Measurements from ENCODE around the gene APCDD1L.

Gene APCDD1L

DNA sequence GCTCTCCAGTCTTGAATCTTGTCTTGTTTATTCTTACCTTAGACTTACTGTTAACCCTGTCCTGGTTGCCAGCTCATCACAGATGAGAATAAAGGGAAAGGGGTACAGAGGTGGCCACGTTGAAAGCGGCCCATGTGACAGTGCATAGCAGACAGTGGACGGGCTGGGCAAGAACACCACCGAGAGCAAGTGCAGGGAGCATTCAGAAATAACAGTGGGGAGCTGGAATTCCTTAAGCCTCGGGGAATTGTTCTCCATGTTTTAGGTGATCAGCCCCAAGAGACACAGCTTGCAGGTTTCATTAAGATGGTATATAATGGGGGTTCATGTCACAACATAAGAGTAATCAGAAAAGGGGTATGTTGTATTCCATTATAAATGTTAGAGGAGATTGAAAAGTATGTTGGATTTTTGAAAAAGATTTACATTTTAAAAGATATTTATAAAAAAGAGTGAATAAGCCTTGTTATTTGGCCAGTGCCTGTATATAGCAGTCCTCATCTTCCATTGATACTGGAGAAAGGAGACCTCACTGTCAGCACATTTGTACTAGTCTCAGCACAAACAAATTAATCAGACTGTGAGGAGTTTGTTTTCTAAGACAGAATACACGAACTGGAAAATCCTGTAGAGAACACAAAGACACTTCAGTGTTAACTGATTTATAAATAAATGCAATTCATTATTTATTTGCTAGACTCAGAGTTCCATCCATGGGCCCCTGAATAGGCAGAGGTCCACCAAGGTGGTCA is 90.8 kb downstream of the APCDD1L start:
- no peak overlapping the region for H3K27ac ChIP-seq
- no peak overlapping the region for H3K4me3 ChIP-seq (ENCODE audit: low read depth, low read length)
- no peak overlapping the region for H2AFZ ChIP-seq
- H3K4me1 ChIP-seq, result peaks cover 3% of the 10 kb centered on the region
- no peak overlapping the region for H3K4me2 ChIP-seq (ENCODE audit: low read length)
- no peak overlapping the region for H3K9ac ChIP-seq
- H3K79me2 ChIP-seq, result peaks cover 41% of the 10 kb centered on the region
- H3K36me3 ChIP-seq (ENCODE audit: control insufficient read depth, insufficient read depth, low read length), result no peaks in the 10 kb centered on the region
- TF ChIP-seq, protein P1, sequence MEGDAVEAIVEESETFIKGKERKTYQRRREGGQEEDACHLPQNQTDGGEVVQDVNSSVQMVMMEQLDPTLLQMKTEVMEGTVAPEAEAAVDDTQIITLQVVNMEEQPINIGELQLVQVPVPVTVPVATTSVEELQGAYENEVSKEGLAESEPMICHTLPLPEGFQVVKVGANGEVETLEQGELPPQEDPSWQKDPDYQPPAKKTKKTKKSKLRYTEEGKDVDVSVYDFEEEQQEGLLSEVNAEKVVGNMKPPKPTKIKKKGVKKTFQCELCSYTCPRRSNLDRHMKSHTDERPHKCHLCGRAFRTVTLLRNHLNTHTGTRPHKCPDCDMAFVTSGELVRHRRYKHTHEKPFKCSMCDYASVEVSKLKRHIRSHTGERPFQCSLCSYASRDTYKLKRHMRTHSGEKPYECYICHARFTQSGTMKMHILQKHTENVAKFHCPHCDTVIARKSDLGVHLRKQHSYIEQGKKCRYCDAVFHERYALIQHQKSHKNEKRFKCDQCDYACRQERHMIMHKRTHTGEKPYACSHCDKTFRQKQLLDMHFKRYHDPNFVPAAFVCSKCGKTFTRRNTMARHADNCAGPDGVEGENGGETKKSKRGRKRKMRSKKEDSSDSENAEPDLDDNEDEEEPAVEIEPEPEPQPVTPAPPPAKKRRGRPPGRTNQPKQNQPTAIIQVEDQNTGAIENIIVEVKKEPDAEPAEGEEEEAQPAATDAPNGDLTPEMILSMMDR (IDR thresholded peaks at IDR 0.05), result no peak
- no peaks in the 10 kb centered on the region for H3K9me3 ChIP-seq (ENCODE audit: control insufficient read depth, low read length)
- H3K27me3 ChIP-seq (ENCODE audit: control insufficient read depth, insufficient read depth, low read length), result no peaks in the 10 kb centered on the region

DNA sequence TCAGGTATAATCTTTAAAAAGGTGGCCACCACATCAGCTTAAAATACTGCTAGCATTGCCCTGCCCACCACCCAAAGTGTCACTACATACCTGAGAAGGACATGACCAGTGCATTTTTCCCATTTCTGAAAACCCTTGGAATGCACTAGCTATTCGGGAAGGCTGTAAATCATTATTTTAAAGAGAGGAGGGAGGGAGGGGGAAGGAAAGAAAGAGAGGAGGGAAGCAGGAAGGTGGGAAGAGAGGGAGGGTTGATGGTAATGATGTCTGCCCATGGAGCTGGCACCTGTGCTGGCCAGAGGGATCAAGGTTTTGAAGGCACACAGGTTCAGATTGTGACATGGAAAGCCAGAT is 93.7 kb downstream of the APCDD1L start:
- no peak overlapping the region for H3K4me3 ChIP-seq (ENCODE audit: low read depth, low read length)
- H3K4me1 ChIP-seq, result peaks cover 8% of the 10 kb centered on the region
- no peak overlapping the region for H3K9ac ChIP-seq
- peaks cover 41% of the 10 kb centered on the region for H3K79me2 ChIP-seq
- no peaks in the 10 kb centered on the region for H3K9me3 ChIP-seq (ENCODE audit: control insufficient read depth, low read length)
- H2AFZ ChIP-seq, result no peak overlapping the region
- no peaks in the 10 kb centered on the region for H3K36me3 ChIP-seq (ENCODE audit: control insufficient read depth, insufficient read depth, low read length)
- H3K27ac ChIP-seq, result no peak overlapping the region
- TF ChIP-seq, protein P1 (IDR thresholded peaks at IDR 0.05), result no peak
- H3K4me2 ChIP-seq (ENCODE audit: low read length), result no peak overlapping the region
- no peaks in the 10 kb centered on the region for H3K27me3 ChIP-seq (ENCODE audit: control insufficient read depth, insufficient read depth, low read length)

DNA sequence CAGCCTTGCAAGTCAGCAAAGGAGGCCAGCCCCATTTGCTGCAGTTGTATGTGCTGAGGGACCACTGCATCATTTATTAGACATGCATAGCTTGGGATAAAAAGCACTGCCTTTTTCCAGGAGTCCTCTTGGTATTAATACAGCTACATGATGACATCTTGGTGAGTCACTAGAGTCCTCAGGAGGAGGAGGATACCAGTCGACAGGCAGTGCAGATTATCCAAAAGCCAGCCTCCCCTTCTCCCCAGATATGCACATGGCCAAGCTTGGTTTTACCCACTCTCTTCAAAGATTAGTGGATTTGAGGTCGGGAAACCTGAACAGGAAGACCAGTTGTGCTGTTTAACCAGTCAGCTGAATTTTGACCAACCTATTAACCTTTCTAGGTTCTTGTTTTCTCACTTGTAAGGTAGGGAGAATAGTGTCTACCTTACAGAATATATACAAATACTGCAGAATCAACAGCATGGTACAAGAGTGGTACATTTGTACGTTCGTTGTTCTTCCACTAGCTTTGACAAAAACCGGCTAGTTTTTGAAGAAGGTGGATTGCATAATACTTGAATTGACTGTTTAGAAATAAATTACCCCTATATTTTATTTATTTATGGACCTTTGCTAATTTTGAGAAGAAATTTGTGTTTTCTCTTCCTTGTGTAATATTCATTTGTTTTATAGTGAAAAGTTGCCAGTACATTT is 94.3 kb downstream of the APCDD1L start:
- H3K27me3 ChIP-seq (ENCODE audit: control insufficient read depth, insufficient read depth, low read length), result no peaks in the 10 kb centered on the region
- H3K4me1 ChIP-seq, result peaks cover 8% of the 10 kb centered on the region
- no peaks in the 10 kb centered on the region for H3K36me3 ChIP-seq (ENCODE audit: control insufficient read depth, insufficient read depth, low read length)
- no peak overlapping the region for H3K4me3 ChIP-seq (ENCODE audit: low read depth, low read length)
- H2AFZ ChIP-seq, result no peak overlapping the region
- TF ChIP-seq, protein P1 (IDR thresholded peaks at IDR 0.05), result no peak
- no peaks in the 10 kb centered on the region for H3K9me3 ChIP-seq (ENCODE audit: control insufficient read depth, low read length)
- no peak overlapping the region for H3K9ac ChIP-seq
- peaks cover 36% of the 10 kb centered on the region for H3K79me2 ChIP-seq
- no peak overlapping the region for H3K4me2 ChIP-seq (ENCODE audit: low read length)
- H3K27ac ChIP-seq, result no peak overlapping the region

DNA sequence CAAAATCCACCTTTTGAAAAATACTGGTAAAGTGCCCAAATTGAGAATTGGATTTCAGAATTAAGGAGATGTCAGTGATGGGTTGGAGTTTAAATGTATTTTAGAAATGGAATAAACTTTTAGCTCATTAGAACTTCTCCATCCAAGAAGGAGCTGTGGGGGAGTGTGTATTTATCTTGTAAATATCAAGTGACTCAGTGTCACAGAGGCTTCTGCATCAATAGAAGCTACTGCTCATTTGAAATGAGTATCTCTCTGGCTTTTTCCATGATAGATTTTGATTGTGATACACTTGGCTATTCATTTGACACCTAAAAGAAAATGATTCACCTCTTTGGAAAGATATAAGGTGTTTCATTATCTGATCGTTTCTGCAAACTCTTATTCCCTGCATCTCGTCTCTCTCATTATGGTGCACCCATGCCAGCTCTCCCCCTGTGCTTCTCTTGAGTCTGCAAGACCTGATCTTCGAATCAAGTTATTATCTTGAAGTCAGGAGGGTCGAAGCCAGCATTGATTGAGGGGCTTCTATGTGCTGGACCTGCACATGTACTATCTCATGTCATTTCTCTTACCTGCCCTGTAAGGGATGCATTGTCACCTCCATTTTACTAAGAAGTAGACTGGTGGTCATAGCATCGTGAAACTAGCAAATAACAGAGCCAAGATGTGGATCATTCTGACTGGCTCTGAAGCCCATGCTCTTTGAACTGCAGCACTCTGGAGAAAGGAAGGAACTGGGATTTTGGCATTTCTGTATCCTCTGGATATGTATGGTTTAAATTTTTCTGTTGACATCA is 96.0 kb downstream of the APCDD1L start:
- no peaks in the 10 kb centered on the region for H3K36me3 ChIP-seq (ENCODE audit: control insufficient read depth, insufficient read depth, low read length)
- no peak overlapping the region for H2AFZ ChIP-seq
- H3K4me3 ChIP-seq (ENCODE audit: low read depth, low read length), result no peak overlapping the region
- no peaks in the 10 kb centered on the region for H3K27me3 ChIP-seq (ENCODE audit: control insufficient read depth, insufficient read depth, low read length)
- H3K4me2 ChIP-seq (ENCODE audit: low read length), result no peak overlapping the region
- H3K9me3 ChIP-seq (ENCODE audit: control insufficient read depth, low read length), result no peaks in the 10 kb centered on the region
- H3K9ac ChIP-seq, result no peak overlapping the region
- H3K27ac ChIP-seq, result no peak overlapping the region
- H3K79me2 ChIP-seq, result peaks cover 26% of the 10 kb centered on the region
- TF ChIP-seq, protein P1 (IDR thresholded peaks at IDR 0.05), result no peak
- peaks cover 6% of the 10 kb centered on the region for H3K4me1 ChIP-seq
